ENCODE results near the gene PCNP.
"Not testable (repeated sequence)": the region's sequence is repeated elsewhere in the genome, so short reads cannot be mapped to it uniquely, and the experiment has no call there.

The PCNP gene

GRCh38 chr3:101567528-101568317, 6.3 kb upstream of the PCNP start:
- DNase-seq, result peak; percentile 30

- no peak for DNase-seq
Measured at GRCh38 chr3:101571028-101571895, 2.7 kb upstream of the PCNP start.

- no peak for DNase-seq
Measured at GRCh38 chr3:101574388-101575112, 570 bp downstream of the PCNP start.

GRCh38 chr3:101577286-101577685, 3.3 kb downstream of the PCNP start:
- DNase-seq, result no peak

GRCh38 chr3:101588616-101589015, 14.6 kb downstream of the PCNP start:
- no peak for DNase-seq

- no peak for DNase-seq
Measured at GRCh38 chr3:101591071-101591470, 17.1 kb downstream of the PCNP start.

GRCh38 chr3:101602731-101603130, 28.8 kb downstream of the PCNP start:
- DNase-seq, result no peak

- DNase-seq, result no peak
Measured at GRCh38 chr3:101603184-101603583, 29.2 kb downstream of the PCNP start.

GRCh38 chr3:101605398-101605797, 31.4 kb downstream of the PCNP start:
- not testable (repeated sequence) for DNase-seq

- DNase-seq, result no peak
Measured at GRCh38 chr3:101611023-101611422, 37.0 kb downstream of the PCNP start.

- not testable (repeated sequence) for DNase-seq
Measured at GRCh38 chr3:101613014-101613413, 39.0 kb downstream of the PCNP start.

GRCh38 chr3:101615525-101615924, 41.5 kb downstream of the PCNP start:
- DNase-seq, result no peak

GRCh38 chr3:101617478-101617877, 43.5 kb downstream of the PCNP start:
- no peak for DNase-seq

- DNase-seq, result no peak
Measured at GRCh38 chr3:101618726-101619125, 44.7 kb downstream of the PCNP start.

GRCh38 chr3:101619734-101620133, 45.8 kb downstream of the PCNP start:
- DNase-seq, result no peak

- no peak for DNase-seq
Measured at GRCh38 chr3:101623656-101624055, 49.7 kb downstream of the PCNP start.

GRCh38 chr3:101624857-101625256, 50.9 kb downstream of the PCNP start:
- no peak for DNase-seq

- DNase-seq, result no peak
Measured at GRCh38 chr3:101625879-101626278, 51.9 kb downstream of the PCNP start.

GRCh38 chr3:101629219-101629618, 55.2 kb downstream of the PCNP start:
- no peak for DNase-seq

- DNase-seq, result no peak
Measured at GRCh38 chr3:101631098-101631796, 57.3 kb downstream of the PCNP start.

- DNase-seq, result not testable (repeated sequence)
Measured at GRCh38 chr3:101631959-101632358, 58.0 kb downstream of the PCNP start.

- no peak for DNase-seq
Measured at GRCh38 chr3:101632586-101632985, 58.6 kb downstream of the PCNP start.

- DNase-seq, result no peak
Measured at GRCh38 chr3:101633186-101633585, 59.2 kb downstream of the PCNP start.
